GM10847 (cell line): ENCODE results near the gene APOBEC2.

ENCODE experiments used
- POLR2A ChIP-seq: IDR thresholded peaks from 2 replicates; pipeline ENCODE4 v1.6.1; 2011; ENCODE audit not compliant: insufficient read length; ENCODE audit errors: extremely low read depth

The APOBEC2 gene

DNA sequence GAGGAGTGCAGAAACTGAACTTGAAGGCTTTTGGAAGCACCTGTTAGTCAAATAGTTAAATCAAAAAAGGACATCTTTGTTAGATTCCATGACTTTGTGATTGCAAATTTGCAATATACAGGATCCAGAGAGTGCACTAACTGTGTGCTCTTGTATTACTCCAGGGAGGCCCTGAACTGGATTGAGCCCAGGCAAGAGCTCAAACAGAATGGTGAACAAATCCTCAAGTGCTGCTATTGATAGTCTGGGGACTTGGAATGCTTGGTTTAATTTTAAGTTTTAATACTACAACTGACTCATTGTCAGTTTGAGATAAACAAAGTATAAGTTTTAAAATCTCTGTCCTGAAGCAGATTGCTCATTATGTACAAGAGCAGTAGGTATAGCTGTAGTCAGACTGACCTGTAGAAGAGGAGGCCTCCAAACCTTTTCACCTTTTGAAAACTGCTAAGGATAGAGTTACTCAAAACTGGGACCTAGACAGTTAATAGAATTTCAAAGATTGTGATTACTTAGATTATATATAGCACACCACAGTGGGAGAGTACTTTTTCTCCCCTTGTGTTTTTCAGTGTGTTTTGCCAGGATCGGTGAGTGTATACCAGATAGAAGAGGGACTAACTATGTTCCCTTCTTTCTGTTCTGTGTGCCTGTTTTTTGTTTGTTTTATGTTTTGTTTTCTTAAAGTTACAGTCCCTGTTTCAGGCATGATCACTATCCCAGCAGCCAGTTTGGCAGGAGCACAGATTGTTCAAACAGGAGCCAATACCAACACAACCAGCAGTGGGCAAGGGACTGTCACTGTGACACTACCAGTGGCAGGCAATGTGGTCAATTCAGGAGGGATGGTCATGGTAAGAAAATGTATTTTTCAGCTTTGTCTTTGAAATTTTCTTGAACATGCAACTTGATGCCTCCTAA lies 38.1 kb downstream of the APOBEC2 start:
- TF ChIP-seq POLR2A = no peak

DNA sequence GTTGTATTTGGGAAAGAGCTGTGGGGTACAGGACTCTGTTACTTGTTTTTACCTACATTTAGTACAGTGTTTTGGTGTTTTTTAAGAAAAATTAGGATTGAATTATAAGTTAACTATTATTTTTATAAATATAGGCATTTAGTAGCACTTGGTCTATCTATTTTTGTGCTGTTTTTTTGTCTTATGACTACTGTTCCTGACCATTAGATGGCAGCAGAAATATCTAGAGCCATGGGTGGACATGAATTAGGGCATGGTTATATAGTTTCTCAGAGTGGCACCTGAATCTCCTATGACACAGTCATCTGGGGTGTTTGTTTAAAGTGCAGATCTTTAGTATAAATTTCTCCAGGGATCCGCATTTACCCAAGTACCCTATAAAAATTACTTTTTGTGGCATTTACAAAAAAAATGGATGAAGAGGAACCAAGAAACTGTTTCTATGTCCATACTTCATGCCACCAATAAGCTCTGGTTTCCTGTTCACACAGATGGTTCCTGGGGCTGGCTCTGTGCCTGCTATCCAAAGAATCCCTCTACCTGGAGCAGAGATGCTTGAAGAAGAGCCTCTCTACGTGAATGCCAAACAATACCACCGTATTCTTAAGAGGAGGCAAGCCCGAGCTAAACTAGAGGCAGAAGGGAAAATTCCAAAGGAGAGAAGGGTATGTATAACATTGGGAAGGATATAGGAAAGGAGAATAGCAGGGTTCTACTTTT lies 39.6 kb downstream of the APOBEC2 start:
- no peak for TF ChIP-seq POLR2A

DNA sequence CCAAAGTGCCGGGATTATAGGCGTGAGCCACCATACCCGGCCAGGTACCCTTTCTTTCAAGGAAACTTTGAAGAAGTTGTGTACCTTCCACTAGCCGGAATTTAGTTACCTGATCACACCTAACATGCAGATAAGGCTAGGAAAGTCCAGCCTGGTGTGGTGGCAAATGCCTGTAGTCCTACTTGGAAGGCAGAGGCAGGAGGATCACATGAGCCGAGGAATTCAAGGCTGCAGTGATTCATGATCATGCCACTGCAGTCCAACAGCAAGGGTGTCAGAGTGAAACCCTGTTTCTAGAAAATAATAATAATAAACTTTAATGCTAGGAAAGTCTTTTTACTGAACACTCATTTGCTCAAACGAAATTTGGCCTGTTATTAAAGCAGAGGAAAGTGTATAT lies 40.7 kb downstream of the APOBEC2 start:
- no peak for TF ChIP-seq POLR2A

DNA sequence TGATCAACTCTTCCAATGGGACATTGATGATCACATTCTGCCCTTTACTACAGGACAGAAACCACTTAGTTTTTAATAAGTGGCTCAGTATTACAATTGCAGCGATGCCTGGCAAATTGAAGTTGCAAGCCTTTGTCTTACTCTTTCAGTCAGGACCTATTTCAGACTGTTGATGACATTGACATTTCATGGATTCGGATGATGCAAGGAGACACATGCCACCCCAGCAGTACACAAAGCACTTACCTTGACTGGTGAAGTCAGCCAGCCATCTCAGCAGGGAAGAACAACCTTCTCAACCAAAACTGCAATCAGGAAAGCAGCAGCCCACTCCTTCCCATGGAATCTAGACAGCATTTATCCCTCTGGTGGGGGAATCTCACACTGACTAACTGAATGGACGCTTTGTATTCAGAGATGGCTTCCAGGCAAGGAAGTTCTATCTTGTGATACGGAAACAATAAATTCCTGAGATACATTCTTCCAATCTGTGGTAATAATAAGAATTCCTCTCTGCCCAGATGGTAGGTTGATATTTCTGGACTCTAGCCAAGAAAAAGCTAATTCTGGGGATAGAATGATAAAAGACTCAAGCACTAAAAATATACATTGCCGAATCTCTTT lies 44.6 kb downstream of the APOBEC2 start:
- no peak for TF ChIP-seq POLR2A

DNA sequence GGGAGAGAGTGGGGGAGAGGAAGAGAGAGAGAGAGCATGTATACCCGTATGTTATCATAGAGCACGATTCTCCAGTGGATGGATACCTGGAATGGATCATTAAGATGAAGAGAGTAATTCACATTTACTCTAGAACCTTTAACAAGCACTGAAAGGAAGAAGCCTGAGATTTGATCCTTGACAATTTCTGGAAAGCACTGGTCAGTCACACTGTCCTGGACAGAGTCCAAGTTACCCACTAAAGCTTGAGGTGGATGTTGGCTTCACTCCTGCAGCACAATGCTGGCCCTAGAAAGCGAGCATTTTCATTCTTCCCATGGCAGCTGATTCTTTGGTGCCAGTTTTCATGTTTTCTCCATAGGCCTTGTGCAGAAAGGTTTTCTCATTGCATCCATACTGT lies 45.4 kb downstream of the APOBEC2 start:
- no peak for TF ChIP-seq POLR2A

DNA sequence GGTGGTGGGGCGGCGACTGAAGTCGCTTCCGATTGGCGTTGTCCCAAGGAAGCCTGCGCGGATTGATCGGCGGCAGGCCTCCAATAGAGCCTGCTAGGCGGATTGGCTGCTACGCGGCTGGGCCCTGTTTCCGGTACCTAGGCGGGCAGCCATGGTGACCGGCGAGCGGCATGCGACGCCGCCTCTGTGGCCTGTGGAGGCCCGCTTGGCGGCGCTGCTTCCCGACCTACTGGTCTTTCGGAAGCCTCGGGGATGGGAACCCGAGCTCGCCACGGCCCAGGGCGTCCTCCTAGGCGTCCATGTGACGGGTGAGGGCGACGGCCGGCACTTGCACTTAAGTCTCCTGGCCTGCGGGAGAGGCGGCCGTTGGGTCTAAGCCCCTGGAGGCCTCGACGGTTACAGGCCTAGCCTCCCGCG lies 47.9 kb downstream of the APOBEC2 start:
- TF ChIP-seq POLR2A = no peak

DNA sequence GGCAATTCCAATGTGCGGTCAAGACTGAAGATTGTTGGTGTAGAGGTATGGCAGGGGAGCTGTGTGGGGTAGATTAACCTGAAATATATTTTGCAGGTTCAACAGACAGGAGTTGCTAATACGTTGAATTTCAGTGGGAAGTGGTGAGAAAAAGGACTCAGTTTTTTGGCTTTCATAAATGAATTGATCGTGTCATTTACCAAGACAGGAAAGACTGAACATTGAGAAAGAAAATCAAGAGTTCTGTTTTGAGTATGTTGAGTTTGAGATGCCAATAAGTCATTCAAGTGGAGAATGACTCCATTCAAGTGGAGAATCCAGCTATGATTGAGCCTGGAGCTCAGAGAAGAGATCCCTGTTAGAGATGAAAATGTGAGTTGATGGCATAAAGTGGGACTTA lies 50.8 kb downstream of the APOBEC2 start:
- no peak for TF ChIP-seq POLR2A

DNA sequence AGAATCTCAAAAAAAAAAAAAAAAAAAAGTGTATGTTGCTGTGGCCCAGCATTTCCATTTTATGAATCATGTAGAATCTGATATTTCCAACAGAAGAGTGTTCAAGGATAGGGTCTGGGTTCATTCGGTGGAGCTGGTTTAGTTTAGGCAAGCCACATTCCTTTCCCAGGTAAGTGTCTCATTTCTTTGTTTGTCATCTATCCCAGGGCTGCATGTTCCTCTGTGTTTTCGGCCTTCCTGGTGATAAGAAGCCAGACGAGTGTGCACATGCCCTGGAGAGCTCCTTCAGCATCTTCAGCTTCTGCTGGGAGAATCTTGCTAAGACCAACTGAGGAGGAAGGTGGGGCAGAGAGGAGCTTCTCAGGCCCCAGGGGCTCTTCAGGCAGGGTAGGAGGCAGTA lies 58.0 kb downstream of the APOBEC2 start:
- TF ChIP-seq POLR2A = no peak
